B cell (primary cell): Measurements from ENCODE around the gene TPCN2. TPM values are rescaled to one million over a fixed set of nuclear protein-coding genes. Genes with fewer than 3 reads are reported as not detected.

Source experiments
- ATAC-seq: fragments of 200-7000 bp; cut with Tn5 transposase; one replicate; pipeline ENCODE4 v1.10.0; 2021; ENCODE audit warnings: low read depth, mild to moderate bottlenecking, moderate number of reproducible peaks, moderate library complexity
- CTCF ChIA-PET: fragments of 350-600 bp; sonication (Branson Sonifier 250); formaldehyde crosslinking; loops from one replicate; lab custom pipeline; 2021; ENCODE audit warnings: antibody characterized with exemption, inconsistent platforms; lab: Charles Lee
- POLR2A ChIA-PET: fragments of 350-600 bp; sonication (Branson Sonifier 250); formaldehyde crosslinking; loops from one replicate; lab custom pipeline; 2021; ENCODE audit warnings: antibody characterized with exemption; lab: Charles Lee
- DNase-seq: peaks from one replicate; pipeline ENCODE4 v3.0.0; 2013
- H2AFZ ChIP-seq: 2 replicates; pipeline ENCODE4 v1.6.1; 2012; ENCODE audit warnings: mild to moderate bottlenecking, low read depth, low read length; ENCODE audit not compliant: insufficient read depth, poor library complexity, severe bottlenecking
- H3K27ac ChIP-seq, 2 donors: 1 replicate in 1 of 2; 2 replicates in 1 of 2; pipeline ENCODE4 v1.5.1; 2012 to 2013; ENCODE audit warnings: low read length in 2 of 2, mild to moderate bottlenecking in 2 of 2, moderate library complexity in 1 of 2
- H3K27me3 ChIP-seq, 4 experiments: fragments of 200-600 bp in 1 of 4; sonication (generic) in 1 of 4; replicated peaks in 1 of 4; 1 replicate in 2 of 4; 2 replicates in 2 of 4; pipeline versions ENCODE4 v1.6.1 to v1.7.0; 2013 to 2016; ENCODE audit warnings: low read length in 3 of 4, mild to moderate bottlenecking in 2 of 4, mixed read lengths in 1 of 4, moderate library complexity in 1 of 4; ENCODE audit not compliant: insufficient read depth in 4 of 4, control insufficient read depth in 3 of 4; ENCODE audit errors: control extremely low read depth in 1 of 4
- H3K36me3 ChIP-seq, 2 experiments: replicated peaks in 1 of 2; 1 replicate in 1 of 2; 2 replicates in 1 of 2; pipeline versions ENCODE4 v1.6.1 to v1.7.1; 2013; ENCODE audit warnings: low read length in 1 of 2; ENCODE audit not compliant: insufficient read depth in 2 of 2, control insufficient read depth in 1 of 2; ENCODE audit errors: control extremely low read depth in 1 of 2, extremely low read depth in 1 of 2
- H3K4me1 ChIP-seq, 2 donors: fragments of 200-600 bp in 1 of 2; sonication (generic) in 1 of 2; 1 replicate in 1 of 2; 2 replicates in 1 of 2; pipeline versions ENCODE4 v1.5.1 to v1.6.1; 2013 to 2017; ENCODE audit warnings: low read length in 2 of 2; ENCODE audit not compliant: control insufficient read depth in 2 of 2, insufficient read depth in 2 of 2
- H3K4me2 ChIP-seq: replicated peaks from 2 replicates; pipeline ENCODE3; 2012; ENCODE audit warnings: mild to moderate bottlenecking, low read depth, low read length; ENCODE audit not compliant: poor library complexity, severe bottlenecking
- H3K4me3 ChIP-seq, 5 experiments: fragments of 200-600 bp in 1 of 5; sonication (generic) in 1 of 5; 1 replicate in 3 of 5; 2 replicates in 2 of 5; pipeline versions ENCODE4 v1.5.1 to v1.7.0; 2011 to 2016; ENCODE audit warnings: low read length in 4 of 5, mild to moderate bottlenecking in 4 of 5, low read depth in 2 of 5, control low read depth in 1 of 5, moderate library complexity in 1 of 5; ENCODE audit not compliant: insufficient read depth in 1 of 5; ENCODE audit errors: control extremely low read depth in 1 of 5, extremely low read depth in 1 of 5
- H3K79me2 ChIP-seq: fragments of 200-600 bp; sonication (generic); one replicate; pipeline ENCODE4 v1.6.0; 2016; ENCODE audit warnings: low read length; ENCODE audit not compliant: control insufficient read depth, insufficient read depth
- H3K9ac ChIP-seq: fragments of 200-600 bp; sonication (generic); 2 replicates; pipeline ENCODE4 v1.6.1; 2017; ENCODE audit warnings: mild to moderate bottlenecking, low read length, moderate library complexity
- H3K9me3 ChIP-seq, 3 donors: one replicate each; pipeline versions ENCODE4 v1.6.1 to v1.7.1; 2013; ENCODE audit warnings: low read length in 2 of 3; ENCODE audit not compliant: control insufficient read depth in 2 of 3, insufficient read depth in 1 of 3; ENCODE audit errors: control extremely low read depth in 1 of 3
- H4K20me1 ChIP-seq: 2 replicates; pipeline ENCODE4 v1.6.0; 2012; ENCODE audit warnings: mild to moderate bottlenecking, low read length; ENCODE audit not compliant: insufficient read depth, control insufficient read depth, poor library complexity, severe bottlenecking
- H3K27ac Mint-ChIP-seq: one replicate; pipeline ENCODE4 v1.8.0; 2021; ENCODE audit warnings: mixed read lengths
- H3K27me3 Mint-ChIP-seq: one replicate; pipeline ENCODE4 v1.8.0; 2021; ENCODE audit warnings: mixed read lengths
- H3K4me1 Mint-ChIP-seq: one replicate; pipeline ENCODE4 v1.8.0; 2021; ENCODE audit warnings: mixed read lengths
- H3K4me3 Mint-ChIP-seq: one replicate; pipeline ENCODE4 v1.8.0; 2021; ENCODE audit warnings: mixed read lengths
- H3K9me3 Mint-ChIP-seq: one replicate; pipeline ENCODE4 v1.8.0; 2022; ENCODE audit warnings: mixed read lengths; ENCODE audit not compliant: insufficient read depth
- CTCF ChIP-seq: fragments of 200-600 bp; IDR thresholded peaks from one replicate; pipeline ENCODE4 v1.8.0; 2022; ENCODE audit warnings: antibody characterized with exemption, mild to moderate bottlenecking
- EZH2 ChIP-seq: IDR thresholded peaks from 2 replicates; pipeline ENCODE4 v1.6.1; 2012; ENCODE audit warnings: borderline replicate concordance, low read depth, mild to moderate bottlenecking, moderate library complexity, low read length; ENCODE audit not compliant: insufficient read depth, poor library complexity, severe bottlenecking
- WGBS: methylation state at CpG from one replicate; pipeline ENCODE4 v1.1.5; 2013; ENCODE audit warnings: missing lambda C conversion rate; ENCODE audit not compliant: insufficient coverage; 5-methylcytosine and 5-hydroxymethylcytosine counted together
- intact Hi-C: fragments of 100-400 bp; cut with micrococcal nuclease; formaldehyde crosslinking; loops from one replicate; pipeline ENCODE4 v1.10.0; 2022
- polyA plus RNA-seq: library from polyadenylated mRNA; depleted of rRNA; stranded (reverse); fragments of >200 nt; gene quantifications from 2 replicates; pipeline ENCODE4 v1.2.3, GENCODE V29; 2012
- total RNA-seq, 2 donors: library from RNA; stranded (reverse); fragments of 120-200 nt in 1 of 2; gene quantifications; 1 replicate in 1 of 2; 2 replicates in 1 of 2; pipeline versions ENCODE4 v1.2.3 to v1.2.4, GENCODE V29; 2013 to 2022

Gene TPCN2
- total and polyA plus RNA-seq, 2 donors (not counting 1 experiment from before 2014, with no cell fraction given), result 16.8 to 71.4 TPM

DNA sequence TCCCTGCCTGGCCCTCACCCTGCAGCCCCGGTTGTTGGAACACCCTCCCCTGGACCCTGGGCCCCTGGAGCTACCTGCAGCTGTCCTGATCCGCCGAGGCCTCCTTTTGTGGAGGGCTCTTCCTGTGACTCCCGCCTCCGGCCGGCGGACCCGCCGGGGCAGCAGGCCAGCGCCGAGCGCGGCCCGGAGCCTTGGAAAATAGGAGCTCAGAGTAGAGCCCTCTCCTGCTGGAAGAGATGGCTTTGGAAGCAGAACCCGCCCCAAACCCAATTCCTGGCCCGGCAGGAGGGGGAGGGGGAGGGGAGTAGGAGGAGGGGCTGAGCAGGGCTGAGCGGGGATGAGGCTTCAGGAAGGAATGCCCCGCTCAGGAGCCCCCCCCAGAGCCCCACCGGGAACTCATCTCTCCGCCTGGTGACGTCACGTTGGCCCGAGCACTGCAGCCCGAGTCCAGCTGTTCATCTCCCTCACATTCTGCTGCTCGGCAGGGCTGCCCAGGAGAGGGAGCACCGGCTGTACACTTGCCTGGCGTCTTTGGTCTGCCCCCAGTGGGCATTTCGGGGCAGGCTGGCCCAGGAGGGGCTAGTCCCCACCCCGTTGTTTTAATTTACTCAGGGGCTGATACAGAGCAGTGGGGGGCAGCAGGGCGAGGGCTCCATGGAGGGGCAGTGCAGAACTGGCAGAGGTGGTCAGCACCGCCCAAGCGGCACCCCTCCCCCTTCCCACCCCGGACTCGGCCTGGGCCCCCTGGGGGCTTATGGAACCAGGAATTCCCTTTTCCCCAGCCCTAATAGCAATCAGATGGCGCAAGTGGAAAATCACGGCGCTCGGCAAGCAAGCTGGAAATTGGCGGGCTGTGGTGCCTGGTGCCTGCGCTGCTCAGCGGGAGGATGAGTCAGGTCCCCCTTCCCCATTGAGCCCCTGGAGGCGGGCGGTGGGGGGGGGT, 35.5 kb upstream of the TPCN2 start, which contains the start of gene MRGPRF:
Gene MRGPRF (minus strand): TSS at position 238 of the 943 bp plus-strand sequence. CDS start 3,345 bp downstream, outside the sequence.
- Mint-ChIP-seq H3K4me1 (peaks cover 2% of the 10 kb centered on the region), H3K4me3 (no peak within 1 kb of the TSS), H3K9me3 (no peaks in the 10 kb centered on the region), H3K27ac (no peak within 1 kb of the TSS), H3K27me3 (peaks cover 30% of the 10 kb centered on the region)
- no peak for ATAC-seq
- intact Hi-C loops, result no loop called here
- Histone ChIP-seq H3K79me2 (no peaks in the 10 kb centered on the region), H3K9ac (no peak within 1 kb of the TSS), H3K4me3 (no peak within 1 kb of the TSS), H3K9me3 (no peaks in the 10 kb centered on the region), H3K4me1 (peaks cover 0 to 3% of the 10 kb centered on the region in 2 donors), H2AFZ (no peak within 1 kb of the TSS), H3K27ac (no peak within 1 kb of the TSS), H3K36me3 (no peaks in the 10 kb centered on the region), H3K4me2 (no peak within 1 kb of the TSS), H3K27me3 (peaks cover 0 to 49% (median 13%) of the 10 kb centered on the region in 4 experiments), H4K20me1 (no peaks in the 10 kb centered on the region)
- TF ChIP-seq CTCF (no peak), EZH2 (no peak)
- CTCF ChIA-PET, result no interaction called here
- POLR2A ChIA-PET, result no interaction called here
- WGBS, result 13% methylated on average over 39 of the region's 43 CpGs
- DNase-seq, result peak; percentile 26
